Measurements from ENCODE around the gene GRK1.

The GRK1 gene

GRCh38 chr13:113766035-113766800 is 99.2 kb downstream of the GRK1 start (continued):
- TF ChIP-seq REST (tag by site-specific recombination; IDR thresholded peaks at IDR 0.05), result no peak
- no peak for TF ChIP-seq ZNF398 (tag by site-specific recombination; IDR thresholded peaks at IDR 0.05)
- no peak for TF ChIP-seq ZSCAN18 (tag by site-specific recombination; IDR thresholded peaks at IDR 0.05)

GRCh38 chr13:113767366-113767765 is 100.3 kb downstream of the GRK1 start:
- no peaks in the 10 kb centered on the region for H3K36me3 ChIP-seq (ENCODE audit: control insufficient read depth in 2 of 2, insufficient read depth in 1 of 2, low read length in 2 of 2)
- ChIA-PET CTCF (no interaction called here), POLR2A (no interaction called here)
- H3K4me1 ChIP-seq (ENCODE audit: control insufficient read depth, insufficient read depth, low read length), result no peaks in the 10 kb centered on the region
- H3K27ac ChIP-seq (ENCODE audit: extremely low read depth, low read depth, low read length), result no peak overlapping the region
- no peaks in the 10 kb centered on the region for H3K9me3 ChIP-seq (ENCODE audit: control insufficient read depth, insufficient read depth, low read depth, low read length)
- no peak overlapping the region for H3K4me3 ChIP-seq (ENCODE audit: low read depth, low read length)
- TF ChIP-seq ZBTB8A (tag by site-specific recombination; IDR thresholded peaks at IDR 0.05) (no peak), MYNN (tag by site-specific recombination; IDR thresholded peaks at IDR 0.05; ENCODE audit: borderline replicate concordance) (no peak), ZFHX2 (tag by site-specific recombination; conservative IDR thresholded peaks at IDR 0.05) (no peak), ZNF701 (tag by site-specific recombination; IDR thresholded peaks at IDR 0.05) (no peak), SALL2 (tag by site-specific recombination; IDR thresholded peaks at IDR 0.05; ENCODE audit: borderline replicate concordance) (no peak), ZNF585B (tag by site-specific recombination; IDR thresholded peaks at IDR 0.05) (no peak), HOXA7 (CRISPR knock-in tag; IDR thresholded peaks at IDR 0.05; ENCODE audit: borderline replicate concordance) (no peak), ZNF174 (tag by site-specific recombination; IDR thresholded peaks at IDR 0.05) (no peak), REST (tag by site-specific recombination; IDR thresholded peaks at IDR 0.05) (no peak), MEIS1 (CRISPR knock-in tag; IDR thresholded peaks at IDR 0.05; ENCODE audit: borderline replicate concordance) (no peak), ZNF157 (tag by site-specific recombination; IDR thresholded peaks at IDR 0.05) (no peak), ZNF529 (tag by site-specific recombination; IDR thresholded peaks at IDR 0.05; ENCODE audit: insufficient replicate concordance) (no peak), ZNF501 (tag by site-specific recombination; IDR thresholded peaks at IDR 0.05) (no peak), WT1 (tag by site-specific recombination; IDR thresholded peaks at IDR 0.05) (no peak), ZNF175 (tag by site-specific recombination; IDR thresholded peaks at IDR 0.05) (no peak)
- TF ChIP-seq, protein P1, sequence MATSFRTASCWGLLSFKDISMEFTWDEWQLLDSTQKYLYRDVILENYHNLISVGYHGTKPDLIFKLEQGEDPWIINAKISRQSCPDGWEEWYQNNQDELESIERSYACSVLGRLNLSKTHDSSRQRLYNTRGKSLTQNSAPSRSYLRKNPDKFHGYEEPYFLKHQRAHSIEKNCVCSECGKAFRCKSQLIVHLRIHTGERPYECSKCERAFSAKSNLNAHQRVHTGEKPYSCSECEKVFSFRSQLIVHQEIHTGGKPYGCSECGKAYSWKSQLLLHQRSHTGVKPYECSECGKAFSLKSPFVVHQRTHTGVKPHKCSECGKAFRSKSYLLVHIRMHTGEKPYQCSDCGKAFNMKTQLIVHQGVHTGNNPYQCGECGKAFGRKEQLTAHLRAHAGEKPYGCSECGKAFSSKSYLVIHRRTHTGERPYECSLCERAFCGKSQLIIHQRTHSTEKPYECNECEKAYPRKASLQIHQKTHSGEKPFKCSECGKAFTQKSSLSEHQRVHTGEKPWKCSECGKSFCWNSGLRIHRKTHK (tag by site-specific recombination; IDR thresholded peaks at IDR 0.05), result no peak
- TF ChIP-seq, protein P2, sequence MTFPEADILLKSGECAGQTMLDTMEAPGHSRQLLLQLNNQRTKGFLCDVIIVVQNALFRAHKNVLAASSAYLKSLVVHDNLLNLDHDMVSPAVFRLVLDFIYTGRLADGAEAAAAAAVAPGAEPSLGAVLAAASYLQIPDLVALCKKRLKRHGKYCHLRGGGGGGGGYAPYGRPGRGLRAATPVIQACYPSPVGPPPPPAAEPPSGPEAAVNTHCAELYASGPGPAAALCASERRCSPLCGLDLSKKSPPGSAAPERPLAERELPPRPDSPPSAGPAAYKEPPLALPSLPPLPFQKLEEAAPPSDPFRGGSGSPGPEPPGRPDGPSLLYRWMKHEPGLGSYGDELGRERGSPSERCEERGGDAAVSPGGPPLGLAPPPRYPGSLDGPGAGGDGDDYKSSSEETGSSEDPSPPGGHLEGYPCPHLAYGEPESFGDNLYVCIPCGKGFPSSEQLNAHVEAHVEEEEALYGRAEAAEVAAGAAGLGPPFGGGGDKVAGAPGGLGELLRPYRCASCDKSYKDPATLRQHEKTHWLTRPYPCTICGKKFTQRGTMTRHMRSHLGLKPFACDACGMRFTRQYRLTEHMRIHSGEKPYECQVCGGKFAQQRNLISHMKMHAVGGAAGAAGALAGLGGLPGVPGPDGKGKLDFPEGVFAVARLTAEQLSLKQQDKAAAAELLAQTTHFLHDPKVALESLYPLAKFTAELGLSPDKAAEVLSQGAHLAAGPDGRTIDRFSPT (tag by site-specific recombination; IDR thresholded peaks at IDR 0.05), result no peak

Measured in HEK293 (cell line).